Heart left ventricle (tissue), 16 donors: ENCODE results near the gene HSPBP1. TPM values are rescaled to one million over a fixed set of nuclear protein-coding genes. Genes with fewer than 3 reads are reported as not detected.

Source experiments
- ATAC-seq, 4 donors: fragments of 200-7000 bp; cut with Tn5 transposase; one replicate each; pipeline ENCODE4 v1.9.1; 2020 to 2022; ENCODE audit warnings: moderate library complexity in 4 of 4, mild to moderate bottlenecking in 3 of 4, moderate number of reproducible peaks in 1 of 4
- DNase-seq, 5 donors: peaks; one replicate each; pipeline ENCODE4 v3.0.0-alpha.2; 2020
- H3K27ac ChIP-seq, 12 donors: fragments of 200-600 bp; sonication (generic) in 4 of 12; one replicate each; pipeline versions ENCODE4 v1.5.0 to v1.8.0; 2016 to 2022; ENCODE audit warnings: mild to moderate bottlenecking in 2 of 12
- H3K27me3 ChIP-seq, 9 donors: fragments of 200-600 bp; sonication (generic) in 2 of 9; one replicate each; pipeline versions ENCODE4 v1.5.1 to v1.8.0; 2016 to 2022; ENCODE audit warnings: mild to moderate bottlenecking in 3 of 9
- H3K36me3 ChIP-seq, 9 donors: fragments of 200-600 bp; sonication (generic) in 2 of 9; one replicate each; pipeline versions ENCODE4 v1.5.0 to v1.8.0; 2018 to 2022; ENCODE audit warnings: mild to moderate bottlenecking in 2 of 9
- H3K4me1 ChIP-seq, 12 donors: fragments of 200-600 bp; sonication (generic) in 4 of 12; one replicate each; pipeline versions ENCODE4 v1.5.0 to v1.8.0; 2016 to 2022; ENCODE audit warnings: mild to moderate bottlenecking in 3 of 12
- H3K4me3 ChIP-seq, 12 donors: fragments of 200-600 bp; sonication (generic) in 4 of 12; one replicate each; pipeline versions ENCODE4 v1.5.0 to v1.8.0; 2017 to 2022; ENCODE audit warnings: mild to moderate bottlenecking in 9 of 12, moderate library complexity in 4 of 12
- H3K9me3 ChIP-seq, 12 donors: fragments of 200-600 bp; sonication (generic) in 4 of 12; one replicate each; pipeline versions ENCODE4 v1.5.0 to v1.8.0; 2016 to 2022; ENCODE audit warnings: mild to moderate bottlenecking in 1 of 12
- POLR2A ChIP-seq, 2 donors: fragments of 450-650 bp; IDR thresholded peaks; one replicate each; pipeline ENCODE4 v1.6.1; 2017; ENCODE audit warnings: antibody characterized with exemption in 2 of 2, mild to moderate bottlenecking in 2 of 2, moderate library complexity in 2 of 2
- WGBS, 4 donors: extraction: QIAGEN DNeasy Blood & Tissue Kit in 2 of 4; methylation state at CpG; one replicate each; pipeline versions ENCODE4 v1.1.5 to v1.1.7; 2013 to 2018; 5-methylcytosine and 5-hydroxymethylcytosine counted together
- intact Hi-C, 10 donors: fragments of 100-400 bp; cut with DNase I; formaldehyde crosslinking; loops; one replicate each; pipeline versions ENCODE4 v1.11.1 to v1.14.2; 2022
- polyA plus RNA-seq, 2 donors: library from polyadenylated mRNA; stranded (reverse); fragments of 200-250 nt; gene quantifications; one replicate each; pipeline ENCODE4 v1.2.3, GENCODE V29; 2013
- total RNA-seq, 9 donors: library from RNA; depleted of rRNA in 2 of 9; stranded (reverse); fragments of >200 nt in 2 of 9; fragmentation: NEBNext Ultra II Directional in 3 of 9; extraction: Animal tissue kit (Norgen Biotek cat#: 25700) in 3 of 9; gene quantifications; one replicate each; pipeline versions ENCODE4 v1.1.0 to v1.2.4, GENCODE V29; 2016 to 2023
- TF ChIP-seq, protein P1 (sequence below), 12 donors: fragments of 200-600 bp; sonication (generic) in 4 of 12; IDR thresholded peaks; one replicate each; pipeline versions ENCODE4 v1.5.0 to v1.8.0; 2018 to 2022; ENCODE audit warnings: antibody characterized with exemption in 12 of 12, mild to moderate bottlenecking in 5 of 12
- donor health status: ischemic (EF 13 %, LVEDD 7.1; RV severe dilation, severe dysfunction).
- donor health status: healthy with polysubstance abuse.
- donor health status: DM: no; HTN: yes; CAD: no.
- donor health status: DM: no; HTN: no; CAD: no.
- donor health status: ischemic (EF 25% LVEDD 6.9; RV normal size, moderate dysfunction).
- donor health status: ischemic (EF 25% LVEDD 5.7; RV mildly dilated, moderate dysfunction).
- donor health status: healthy.
- donor health status: DM: yes; HTN: yes; CAD: no.
- donor health status: ischemic (EF 35%, LVEDD 5.7; RV mildly dilated, moderate dysfunction).
- donor health status: nonischemic (EF 11% LVEDD 7.7; RV severe dilation, severe dysfunction).
- donor health status: DM: yes; HTN: yes; CAD: no.
- donor health status: PGD.
- donor health status: ischemic (EF 29% LVEDD 5.4; RV normal size, mild dysfunction).
- donor health status: nonischemic (EF 23%, LVEDD 6.1; RV moderate dilation, normal function).

HSPBP1 gene
- total and polyA plus RNA-seq, 11 donors = 25.7 to 76.0 (median 32.9) TPM

DNA sequence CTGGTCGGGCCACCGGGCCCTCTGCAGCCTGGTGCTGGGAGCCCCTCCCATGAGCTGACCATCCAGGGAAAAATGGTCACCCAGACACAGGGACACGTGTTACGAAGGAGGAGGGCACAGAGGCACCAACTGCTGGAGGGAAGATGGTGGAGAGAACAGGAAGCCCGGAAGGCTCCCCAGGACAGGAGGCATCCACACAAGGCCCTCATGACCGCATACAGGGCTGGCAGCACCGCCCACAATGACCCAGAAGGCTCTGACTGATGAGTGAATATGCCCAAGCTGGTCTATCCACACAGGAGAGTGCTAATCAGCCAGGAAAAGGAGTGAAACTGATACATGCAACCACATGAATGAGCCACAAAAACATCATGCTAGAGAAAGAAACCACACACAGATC, 37.4 kb downstream of the HSPBP1 start:
- no peaks in the 10 kb centered on the region for H3K9me3 ChIP-seq
- intact Hi-C loops = no loop called here
- no peaks in the 10 kb centered on the region for H3K27me3 ChIP-seq
- peak in 1 of 5 donors; percentile 7 for DNase-seq
- 71 to 82% (median 77%) methylated on average over 7 of the region's 7 CpGs for WGBS, 4 donors
- no peak overlapping the region for H3K4me3 ChIP-seq
- no peak for ATAC-seq
- peaks cover 8 to 98% (median 88%) of the 10 kb centered on the region in 9 donors for H3K36me3 ChIP-seq
- H3K4me1 ChIP-seq = peaks cover 0 to 10% (median 5%) of the 10 kb centered on the region in 12 donors
- TF ChIP-seq, protein P1, sequence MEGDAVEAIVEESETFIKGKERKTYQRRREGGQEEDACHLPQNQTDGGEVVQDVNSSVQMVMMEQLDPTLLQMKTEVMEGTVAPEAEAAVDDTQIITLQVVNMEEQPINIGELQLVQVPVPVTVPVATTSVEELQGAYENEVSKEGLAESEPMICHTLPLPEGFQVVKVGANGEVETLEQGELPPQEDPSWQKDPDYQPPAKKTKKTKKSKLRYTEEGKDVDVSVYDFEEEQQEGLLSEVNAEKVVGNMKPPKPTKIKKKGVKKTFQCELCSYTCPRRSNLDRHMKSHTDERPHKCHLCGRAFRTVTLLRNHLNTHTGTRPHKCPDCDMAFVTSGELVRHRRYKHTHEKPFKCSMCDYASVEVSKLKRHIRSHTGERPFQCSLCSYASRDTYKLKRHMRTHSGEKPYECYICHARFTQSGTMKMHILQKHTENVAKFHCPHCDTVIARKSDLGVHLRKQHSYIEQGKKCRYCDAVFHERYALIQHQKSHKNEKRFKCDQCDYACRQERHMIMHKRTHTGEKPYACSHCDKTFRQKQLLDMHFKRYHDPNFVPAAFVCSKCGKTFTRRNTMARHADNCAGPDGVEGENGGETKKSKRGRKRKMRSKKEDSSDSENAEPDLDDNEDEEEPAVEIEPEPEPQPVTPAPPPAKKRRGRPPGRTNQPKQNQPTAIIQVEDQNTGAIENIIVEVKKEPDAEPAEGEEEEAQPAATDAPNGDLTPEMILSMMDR (IDR thresholded peaks at IDR 0.05) = no peak
- no peak for TF ChIP-seq POLR2A (IDR thresholded peaks at IDR 0.05)
- H3K27ac ChIP-seq = no peak overlapping the region

DNA sequence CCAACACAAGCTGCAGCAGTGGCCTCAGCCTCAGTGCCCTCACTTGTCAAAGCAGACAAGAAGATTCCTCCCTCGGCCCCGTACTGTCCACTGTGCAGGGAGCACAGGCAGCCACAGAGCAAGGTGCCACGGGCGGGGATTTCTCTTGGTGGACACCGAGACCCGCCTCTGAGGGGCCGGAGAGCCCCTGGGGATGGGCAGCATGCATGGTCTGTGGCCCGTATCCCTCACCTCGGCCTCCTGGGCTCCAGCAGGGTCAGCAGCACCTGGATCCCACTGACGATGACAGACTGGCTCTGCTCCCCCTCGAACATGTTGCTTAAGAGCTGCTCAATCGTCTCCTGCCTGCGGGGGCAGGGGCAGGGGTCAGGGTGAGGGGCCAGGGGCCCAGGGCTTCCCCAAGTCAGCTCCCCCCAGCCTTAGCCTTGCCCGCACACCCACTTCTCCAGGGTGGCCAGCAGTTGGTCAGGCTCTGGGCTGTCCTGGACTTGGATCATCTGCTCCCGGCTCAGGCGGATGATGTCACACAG, 37.9 kb downstream of the HSPBP1 start:
- Histone ChIP-seq H3K4me3 (no peak overlapping the region), H3K9me3 (no peaks in the 10 kb centered on the region), H3K27ac (no peak overlapping the region), H3K27me3 (no peaks in the 10 kb centered on the region), H3K36me3 (peaks cover 8 to 99% (median 93%) of the 10 kb centered on the region in 9 donors), H3K4me1 (peaks cover 0 to 4% (median under 1%) of the 10 kb centered on the region in 12 donors)
- DNase-seq = no peak
- no peak for ATAC-seq
- intact Hi-C loops = no loop called here
- 89 to 93% (median 91%) methylated on average over 14 to 16 of the region's 16 CpGs for WGBS, 4 donors
- TF ChIP-seq POLR2A (IDR thresholded peaks at IDR 0.05) = no peak
- TF ChIP-seq, protein P1 (IDR thresholded peaks at IDR 0.05) = no peak

DNA sequence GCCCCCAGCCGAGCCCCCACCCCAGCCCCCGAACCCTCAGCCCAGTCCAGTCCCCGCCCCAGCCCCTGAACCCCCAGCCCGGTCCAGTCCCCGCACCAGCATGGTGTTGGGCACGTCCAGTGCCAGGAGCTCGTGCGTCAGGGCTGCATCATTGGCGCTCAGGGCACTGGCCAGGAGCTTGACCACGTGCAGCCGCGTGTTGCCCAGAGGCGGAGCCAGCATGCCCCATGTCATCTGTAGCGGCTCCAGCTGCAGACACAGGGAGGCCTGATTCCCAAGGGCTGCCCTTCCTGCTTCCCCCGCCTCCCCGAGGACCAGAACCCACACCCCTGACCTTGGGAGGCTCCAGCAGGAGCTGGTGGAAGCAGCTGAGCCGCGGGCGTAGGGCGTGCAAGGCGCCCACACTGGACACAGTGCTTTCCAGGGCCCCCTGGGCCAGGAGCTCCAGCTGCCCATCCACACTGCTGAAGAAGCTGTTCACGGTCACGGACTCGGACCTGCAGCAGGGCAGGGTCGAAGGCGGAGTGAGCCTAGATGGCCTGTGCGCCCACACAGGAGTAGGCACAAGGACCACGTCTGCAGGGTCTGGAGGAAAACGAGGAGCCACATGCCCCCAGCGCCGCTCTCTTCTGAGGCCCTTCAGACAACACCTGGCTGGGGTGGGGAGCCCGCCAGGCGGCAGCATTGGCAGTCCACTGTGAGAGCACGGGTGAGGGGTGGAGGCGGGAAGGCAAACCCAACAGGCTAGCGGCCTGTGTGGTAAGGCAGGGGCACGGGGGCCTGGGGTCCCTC, 38.6 kb downstream of the HSPBP1 start:
- Histone ChIP-seq H3K4me3 (no peak overlapping the region), H3K27me3 (no peaks in the 10 kb centered on the region), H3K27ac (no peak overlapping the region), H3K36me3 (peaks cover 12 to 100% (median 94%) of the 10 kb centered on the region in 9 donors), H3K4me1 (no peaks in the 10 kb centered on the region), H3K9me3 (no peaks in the 10 kb centered on the region)
- intact Hi-C loops = no loop called here
- DNase-seq = peak in 1 of 5 donors; percentile 21
- 92 to 95% (median 94%) methylated on average over 10 to 37 of the region's 37 CpGs for WGBS, 4 donors
- TF ChIP-seq, protein P1 (IDR thresholded peaks at IDR 0.05) = no peak
- TF ChIP-seq POLR2A (IDR thresholded peaks at IDR 0.05) = no peak
- peak in 1 of 4 donors; percentile 6 for ATAC-seq

DNA sequence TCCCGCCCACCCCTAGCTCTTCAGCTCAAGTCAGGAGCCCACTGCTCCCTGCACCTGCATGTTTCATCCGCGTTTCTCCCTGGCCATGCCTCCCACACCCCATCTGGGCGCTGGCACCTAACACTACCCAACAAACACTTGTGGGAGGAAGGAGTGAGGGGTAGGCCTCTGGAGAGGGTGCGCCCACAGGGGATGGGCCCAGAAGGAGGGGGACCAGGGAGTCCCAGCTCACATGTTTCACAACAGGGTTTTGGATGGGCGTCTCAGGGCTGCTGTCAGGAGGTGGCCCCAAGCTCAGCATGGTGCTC, 39.2 kb downstream of the HSPBP1 start:
- intact Hi-C loops = no loop called here
- WGBS, 4 donors = 90 to 99% (median 94%) methylated on average over 6 of the region's 6 CpGs

More for the DNA sequence above, 39.2 kb downstream of the HSPBP1 start:
- no peak for TF ChIP-seq POLR2A (IDR thresholded peaks at IDR 0.05)
- TF ChIP-seq, protein P1 (IDR thresholded peaks at IDR 0.05) = no peak
- Histone ChIP-seq H3K4me1 (no peaks in the 10 kb centered on the region), H3K27ac (no peak overlapping the region), H3K36me3 (peaks cover 12 to 100% (median 95%) of the 10 kb centered on the region in 9 donors), H3K4me3 (no peak overlapping the region), H3K9me3 (no peaks in the 10 kb centered on the region), H3K27me3 (no peaks in the 10 kb centered on the region)
- DNase-seq = peak in 2 of 5 donors; percentile 11 to 29
- ATAC-seq = no peak
